Activated CD8-positive, alpha-beta memory T cell treated with anti-CD3 and anti-CD28 coated beads for 48 hours (primary cell): ENCODE measurements around the gene ACE.

Experiments
- DNase-seq, 3 experiments: peaks; one replicate each; pipeline ENCODE4 v3.0.0-alpha.2; 2020; ENCODE audit warnings: low read depth in 2 of 3, low spot score in 2 of 3

Gene ACE

GRCh38 chr17:63534816-63535455 is 58.1 kb downstream of the ACE start:
- DNase-seq = no peak

- no peak for DNase-seq
Measured at GRCh38 chr17:63535640-63536039, 58.8 kb downstream of the ACE start.

GRCh38 chr17:63537001-63537400 is 60.1 kb downstream of the ACE start:
- no peak for DNase-seq

DNA sequence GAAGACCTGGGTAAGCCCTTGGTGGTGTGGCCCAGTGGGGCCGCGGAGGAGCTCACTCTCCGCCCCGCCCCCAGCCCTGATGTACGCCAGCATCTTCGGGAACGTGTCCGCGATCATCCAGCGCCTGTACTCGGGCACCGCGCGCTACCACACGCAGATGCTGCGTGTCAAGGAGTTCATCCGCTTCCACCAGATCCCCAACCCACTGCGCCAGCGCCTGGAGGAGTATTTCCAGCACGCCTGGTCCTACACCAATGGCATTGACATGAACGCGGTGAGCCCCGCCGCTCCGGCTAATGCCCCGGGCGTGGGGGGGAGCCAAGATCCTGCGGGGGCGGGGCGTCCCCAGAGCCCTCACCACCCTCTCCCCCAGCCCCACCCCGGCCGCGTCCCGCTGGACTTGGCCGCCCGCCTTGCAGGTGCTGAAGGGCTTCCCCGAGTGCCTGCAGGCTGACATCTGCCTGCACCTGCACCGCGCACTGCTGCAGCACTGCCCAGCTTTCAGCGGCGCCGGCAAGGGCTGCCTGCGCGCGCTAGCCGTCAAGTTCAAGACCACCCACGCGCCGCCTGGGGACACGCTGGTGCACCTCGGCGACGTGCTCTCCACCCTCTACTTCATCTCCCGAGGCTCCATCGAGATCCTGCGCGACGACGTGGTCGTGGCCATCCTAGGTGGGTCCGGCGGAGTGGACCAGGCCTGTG is 61.3 kb downstream of the ACE start:
- no peak for DNase-seq

DNA sequence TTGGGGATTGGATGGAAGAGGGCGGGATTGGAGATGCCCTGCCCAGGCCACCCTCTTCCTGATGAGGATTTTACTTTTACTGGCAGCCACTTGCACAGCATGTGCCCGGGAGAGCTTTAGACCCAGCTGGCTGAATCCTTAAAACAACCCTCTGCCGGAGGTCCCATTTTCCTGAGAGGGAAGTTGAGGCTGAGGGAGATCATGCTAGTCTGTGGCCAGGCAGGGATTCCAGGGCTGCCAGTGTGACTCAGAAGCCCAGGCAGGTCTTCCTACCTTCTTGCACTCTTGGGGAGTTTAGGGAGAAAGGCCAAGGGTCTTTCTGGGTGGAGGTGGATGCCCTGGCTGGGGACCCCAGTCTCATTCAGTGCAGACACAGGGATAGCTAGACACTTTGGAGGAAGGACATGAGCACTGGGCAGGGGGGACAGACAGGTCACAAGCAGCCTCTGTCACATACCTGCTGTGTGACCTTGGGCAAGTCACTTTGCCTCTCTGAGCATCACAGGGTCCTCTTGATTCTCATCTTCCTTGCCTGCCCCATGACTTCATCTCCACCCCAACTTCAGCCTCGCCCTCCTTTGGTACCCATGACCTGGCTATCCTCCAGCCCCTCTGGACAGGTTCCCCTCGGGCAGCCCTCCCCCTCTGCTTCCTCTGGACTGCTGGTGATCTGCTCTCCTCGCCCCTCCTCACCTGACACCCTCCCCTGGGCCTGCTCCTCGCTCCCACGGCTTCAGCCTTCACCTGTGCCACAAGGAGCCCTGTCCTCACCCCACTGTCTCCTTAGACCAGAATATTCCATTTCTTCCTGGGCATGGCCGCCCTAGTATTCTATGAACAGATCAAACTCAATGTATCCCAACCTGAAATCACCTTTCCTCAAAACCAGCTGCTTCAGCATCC is 62.1 kb downstream of the ACE start:
- no peak for DNase-seq

DNA sequence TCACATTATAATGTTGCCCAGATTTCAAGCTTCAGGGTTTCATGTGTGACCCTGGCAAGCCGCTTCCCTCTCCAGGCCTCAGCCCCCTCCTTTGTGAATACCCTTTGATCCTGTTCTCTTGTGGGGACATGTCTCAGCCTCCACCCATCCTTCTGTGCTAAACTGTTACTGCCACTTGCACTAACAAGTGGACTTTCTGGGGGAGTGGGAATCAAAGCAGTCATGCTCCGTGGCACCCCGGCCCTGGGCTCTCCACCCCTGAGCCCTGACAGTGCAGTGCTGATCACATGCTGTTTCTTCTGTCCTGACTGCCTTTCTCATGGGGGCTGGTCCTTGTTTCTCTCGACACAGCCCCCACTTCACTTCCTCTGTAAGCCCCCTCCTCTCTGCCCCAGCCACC is 63.7 kb downstream of the ACE start:
- DNase-seq = no peak

DNA sequence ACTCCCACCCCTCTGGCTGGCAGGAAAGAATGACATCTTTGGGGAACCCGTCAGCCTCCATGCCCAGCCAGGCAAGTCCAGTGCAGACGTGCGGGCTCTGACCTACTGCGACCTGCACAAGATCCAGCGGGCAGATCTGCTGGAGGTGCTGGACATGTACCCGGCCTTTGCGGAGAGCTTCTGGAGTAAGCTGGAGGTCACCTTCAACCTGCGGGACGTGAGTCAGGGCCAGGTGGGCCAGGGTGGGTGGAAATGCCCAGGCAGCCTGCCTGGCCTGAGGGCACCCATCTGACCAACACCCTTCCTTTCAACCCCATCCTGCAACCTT is 65.3 kb downstream of the ACE start:
- no peak for DNase-seq

- DNase-seq = no peak
Measured at GRCh38 chr17:63542942-63543821, 66.3 kb downstream of the ACE start.

GRCh38 chr17:63543822-63544420 is 67.1 kb downstream of the ACE start:
- no peak for DNase-seq

- no peak for DNase-seq
Measured at GRCh38 chr17:63544467-63545301, 67.8 kb downstream of the ACE start.

- DNase-seq = no peak
Measured at GRCh38 chr17:63546308-63547082, 69.6 kb downstream of the ACE start.

DNA sequence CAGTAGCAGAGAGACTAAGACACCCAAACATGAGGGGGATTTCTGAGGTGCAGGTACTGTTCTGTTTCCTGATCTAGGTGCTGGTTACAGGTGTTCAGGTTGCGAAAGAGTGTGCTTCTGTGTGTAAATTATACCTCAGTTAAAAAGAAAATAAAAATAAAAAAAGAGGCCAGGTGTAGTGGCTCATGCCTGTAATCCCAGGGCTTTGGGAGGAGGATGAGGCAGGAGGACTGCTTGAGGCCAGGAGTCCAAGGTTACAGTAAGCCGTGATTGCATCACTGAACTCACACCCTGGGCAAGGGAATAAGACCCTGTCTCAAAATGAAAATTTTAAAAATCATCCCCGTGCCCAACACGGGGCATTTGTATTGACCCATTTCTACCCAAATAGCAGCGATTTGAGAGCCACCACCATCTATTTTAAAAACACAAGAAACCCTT is 70.2 kb downstream of the ACE start:
- no peak for DNase-seq
